GM20000 (cell line): Measurements from ENCODE around the gene SH3RF2.
"Not testable (repeated sequence)": the region's sequence is repeated elsewhere in the genome, so short reads cannot be mapped to it uniquely, and the experiment has no call there.

Experiments used
- DNase-seq: peaks from one replicate; pipeline ENCODE4 v3.0.0; 2012; ENCODE audit warnings: low spot score
- CTCF ChIP-seq: IDR thresholded peaks from 2 replicates; pipeline ENCODE4 v1.5.1; 2012; ENCODE audit warnings: mild to moderate bottlenecking, control low read depth; ENCODE audit errors: extremely low read depth, missing control alignments

SH3RF2 gene

DNA sequence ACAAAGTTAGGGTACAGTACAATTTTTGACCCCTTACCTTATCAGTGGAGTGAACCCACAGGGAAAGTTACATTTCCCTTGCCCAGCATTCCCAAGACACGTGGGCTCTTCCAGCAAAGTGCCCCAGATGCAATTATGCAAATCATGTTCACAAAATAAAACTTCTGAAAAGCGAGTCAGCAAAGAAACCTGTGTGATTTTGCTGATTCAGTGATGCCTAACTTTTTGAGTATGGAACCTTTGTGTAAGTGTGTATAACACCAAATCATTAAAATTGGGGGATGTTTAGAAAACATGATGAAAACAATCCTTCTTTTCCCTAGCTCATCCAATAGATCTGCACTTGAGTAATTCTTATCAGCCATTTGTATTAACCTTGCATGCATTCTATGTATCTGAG lies 52.6 kb downstream of the SH3RF2 start:
- no peak for DNase-seq
- no peak for TF ChIP-seq CTCF

GRCh38 chr5:145989428-145989827 lies 53.0 kb downstream of the SH3RF2 start:
- no peak for DNase-seq
- TF ChIP-seq CTCF = no peak

GRCh38 chr5:145990170-145990569 lies 53.8 kb downstream of the SH3RF2 start:
- no peak for DNase-seq

GRCh38 chr5:145991044-145991575 lies 54.7 kb downstream of the SH3RF2 start:
- TF ChIP-seq CTCF = no peak
- no peak for DNase-seq

More at GRCh38 chr5:145990170-145990569, 53.8 kb downstream of the SH3RF2 start:
- TF ChIP-seq CTCF = no peak

- DNase-seq = not testable (repeated sequence)
These were observed 57.2 kb downstream of the SH3RF2 start for GRCh38 chr5:145993538-145993937.

GRCh38 chr5:145996135-145996534 lies 59.8 kb downstream of the SH3RF2 start:
- DNase-seq = no peak
- no peak for TF ChIP-seq CTCF

GRCh38 chr5:145999208-145999607 lies 62.8 kb downstream of the SH3RF2 start:
- no peak for DNase-seq
- no peak for TF ChIP-seq CTCF

DNA sequence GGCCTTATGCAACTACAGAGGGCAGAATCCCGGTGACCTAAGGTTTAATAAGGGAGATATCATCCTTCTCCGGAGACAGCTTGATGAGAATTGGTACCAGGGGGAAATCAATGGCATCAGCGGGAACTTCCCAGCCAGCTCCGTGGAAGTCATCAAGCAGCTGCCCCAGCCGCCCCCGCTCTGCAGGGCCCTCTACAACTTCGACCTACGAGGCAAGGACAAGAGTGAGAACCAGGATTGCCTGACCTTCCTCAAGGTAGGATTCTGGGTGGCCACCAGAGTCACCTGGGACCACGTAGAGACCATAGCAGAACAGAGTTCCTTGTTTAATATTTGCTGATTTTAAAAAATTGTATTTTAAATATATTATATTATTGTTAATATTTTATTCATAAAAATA lies 63.7 kb downstream of the SH3RF2 start:
- no peak for DNase-seq
- no peak for TF ChIP-seq CTCF
